H1 (cell line): ENCODE results near the gene DYNLRB2. TPM values are rescaled to one million over a fixed set of nuclear protein-coding genes. Genes with fewer than 3 reads are reported as not detected.

Experiments used
- ASH2L ChIP-seq: fragments of 200-600, 300-600 bp; sonication (generic); IDR thresholded peaks from one replicate; pipeline ENCODE4 v1.7.1; 2017; ENCODE audit warnings: low read length
- CBX8 ChIP-seq: fragments of 300-800, 300-1000 bp; sonication (generic); IDR thresholded peaks from 2 replicates; pipeline ENCODE4 v1.7.1; 2016; ENCODE audit warnings: low read depth, low read length, borderline replicate concordance
- CREB1 ChIP-seq: IDR thresholded peaks from 2 replicates; pipeline ENCODE4 v1.6.1; 2012; ENCODE audit warnings: inconsistent platforms
- FOSL1 ChIP-seq: IDR thresholded peaks from 2 replicates; pipeline ENCODE4 v1.6.1; 2011; ENCODE audit warnings: mild to moderate bottlenecking, low read depth, low read length, moderate library complexity; ENCODE audit not compliant: insufficient read depth
- HDAC2 ChIP-seq, 2 experiments: fragments of 300-600 bp in 1 of 2; sonication (generic) in 1 of 2; IDR thresholded peaks; 2 replicates each; pipeline ENCODE4 v1.6.1; 2011 to 2012; ENCODE audit warnings: low read depth in 2 of 2, low read length in 2 of 2, mild to moderate bottlenecking in 2 of 2, moderate library complexity in 2 of 2, borderline replicate concordance in 1 of 2, inconsistent platforms in 1 of 2
- KDM4A ChIP-seq: IDR thresholded peaks from one replicate; pipeline ENCODE4 v1.7.1; 2012; ENCODE audit warnings: low read depth, mild to moderate bottlenecking, moderate library complexity, low read length, inconsistent platforms; ENCODE audit not compliant: severe bottlenecking
- MAFK ChIP-seq: IDR thresholded peaks from 2 replicates; pipeline ENCODE4 v1.6.1; 2012; ENCODE audit warnings: low read depth, mild to moderate bottlenecking, improper control_type of control experiment, low read length
- POLR2AphosphoS5 ChIP-seq: IDR thresholded peaks from 2 replicates; pipeline ENCODE4 v1.6.1; 2011; ENCODE audit warnings: low read depth, low read length
- SAP30 ChIP-seq: fragments of 300-600 bp; sonication (generic); IDR thresholded peaks from 2 replicates; pipeline ENCODE4 v1.7.1; 2012; ENCODE audit warnings: low read length, moderate library complexity, mild to moderate bottlenecking, inconsistent platforms; ENCODE audit not compliant: insufficient read depth, insufficient replicate concordance
- SIRT6 ChIP-seq: IDR thresholded peaks from one replicate; pipeline ENCODE4 v1.7.1; 2012; ENCODE audit warnings: low read length, inconsistent platforms
- TAF1 ChIP-seq: IDR thresholded peaks from 2 replicates; pipeline ENCODE4 v1.6.1; 2011; ENCODE audit warnings: mild to moderate bottlenecking, low read depth, low read length
- TBP ChIP-seq: IDR thresholded peaks from 2 replicates; pipeline ENCODE4 v1.6.1; 2011; ENCODE audit warnings: low read depth, low read length, improper control_type of control experiment
- polyA plus RNA-seq, 7 experiments: library from polyadenylated mRNA; depleted of rRNA in 3 of 7; stranded (reverse) in 5 of 7; unstranded in 2 of 7; fragments of >200 nt in 5 of 7; fragments of 200-250 nt in 2 of 7; gene quantifications; 1 replicate in 5 of 7; 2 replicates in 1 of 7; 4 replicates in 1 of 7; pipeline versions ENCODE4 v1.2.1 to v1.2.3, GENCODE V29; 2011 to 2013; ENCODE audit warnings: missing spikeins in 2 of 7, mixed read lengths in 2 of 7
- total RNA-seq: library from RNA; stranded (reverse); fragmentation: NEBNext Ultra II Directional; extraction: Animal tissue kit (Norgen Biotek cat#: 25700); gene quantifications from 2 replicates; pipeline ENCODE4 v1.2.1, GENCODE V29; 2021
- TF ChIP-seq, protein P1 (sequence below): IDR thresholded peaks from 2 replicates; pipeline ENCODE4 v1.6.1; 2012; ENCODE audit warnings: inconsistent platforms

DYNLRB2 gene
- total and polyA plus RNA-seq, 2 of the 8 experiments (the other 6 are each of a cell fraction or from before 2014, with no cell fraction given) = not detected

- TF ChIP-seq HDAC2 (IDR thresholded peaks at IDR 0.05; ENCODE audit: borderline replicate concordance in 1 of 2, low read depth in 2 of 2, low read length in 2 of 2) = 0 out of 4 replicates have a peak, but pooled peaks of 1 of the 2 experiments have one; percentile 61
- peak; percentile 54; the same call in 1 of the 2 replicates for TF ChIP-seq MAFK
- peak; percentile 98 for TF ChIP-seq KDM4A
- TF ChIP-seq ASH2L = peak; percentile 64
- peak; percentile 28 for TF ChIP-seq SAP30
- no peak for TF ChIP-seq CBX8
- TF ChIP-seq TBP = peak; percentile 52; the same call in 1 of the 2 replicates
- no peak for TF ChIP-seq SIRT6
- TF ChIP-seq POLR2AphosphoS5 = peak; percentile 62; the same call in 1 of the 2 replicates
- TF ChIP-seq CREB1 = peak; percentile 54; the same call in 1 of the 2 replicates
- TF ChIP-seq FOSL1 = no peak
- TF ChIP-seq, protein P1, sequence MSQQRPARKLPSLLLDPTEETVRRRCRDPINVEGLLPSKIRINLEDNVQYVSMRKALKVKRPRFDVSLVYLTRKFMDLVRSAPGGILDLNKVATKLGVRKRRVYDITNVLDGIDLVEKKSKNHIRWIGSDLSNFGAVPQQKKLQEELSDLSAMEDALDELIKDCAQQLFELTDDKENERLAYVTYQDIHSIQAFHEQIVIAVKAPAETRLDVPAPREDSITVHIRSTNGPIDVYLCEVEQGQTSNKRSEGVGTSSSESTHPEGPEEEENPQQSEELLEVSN = peak; percentile 90
- peak; percentile 71 for TF ChIP-seq TAF1
These were observed at the start of gene DYNLRB2 (continued) for GRCh38 chr16:80540516-80541305.
